DOHH2 (cell line): ENCODE measurements around the gene HSPA9.

Experiments used
- H3F3A ChIP-seq: fragments of 200-600 bp; sonication (generic), shearing (Covaris generic); 2 replicates; pipeline ENCODE4 v1.6.0; 2016; ENCODE audit warnings: antibody characterized with exemption, mild to moderate bottlenecking; ENCODE audit not compliant: control insufficient read depth, insufficient read depth
- H3K27ac ChIP-seq: fragments of 200-600 bp; sonication (generic); 2 replicates; pipeline ENCODE4 v1.5.1; 2014; ENCODE audit warnings: low read depth, mild to moderate bottlenecking, low read length, moderate library complexity
- H3K27me3 ChIP-seq: fragments of 200-600 bp; sonication (generic); 2 replicates; pipeline ENCODE4 v1.6.1; 2014; ENCODE audit warnings: mild to moderate bottlenecking, low read length, mixed read lengths; ENCODE audit not compliant: control insufficient read depth
- H3K36me3 ChIP-seq: fragments of 200-600 bp; sonication (generic); 2 replicates; pipeline ENCODE4 v1.6.1; 2014; ENCODE audit warnings: mild to moderate bottlenecking, low read length, moderate library complexity, mixed read lengths; ENCODE audit not compliant: control insufficient read depth
- H3K4me1 ChIP-seq: fragments of 200-600 bp; sonication (generic); 2 replicates; pipeline ENCODE4 v1.6.1; 2014; ENCODE audit warnings: mild to moderate bottlenecking, low read length, mixed read lengths; ENCODE audit not compliant: control insufficient read depth
- H3K4me2 ChIP-seq: fragments of 200-600 bp; sonication (generic); 2 replicates; pipeline ENCODE4 v1.6.0; 2014; ENCODE audit warnings: mild to moderate bottlenecking, low read length, moderate library complexity
- H3K4me3 ChIP-seq: fragments of 200-600 bp; sonication (generic); 2 replicates; pipeline ENCODE4 v1.5.1; 2014; ENCODE audit warnings: mild to moderate bottlenecking, low read length, mixed read lengths
- H3K79me2 ChIP-seq: fragments of 200-600 bp; sonication (generic); 2 replicates; pipeline ENCODE4 v1.6.1; 2014; ENCODE audit warnings: mild to moderate bottlenecking, low read length, mixed read lengths; ENCODE audit not compliant: control insufficient read depth
- H3K9me2 ChIP-seq: fragments of 200-600 bp; sonication (generic); replicated peaks from 2 replicates; pipeline ENCODE4 v1.6.1; 2014; ENCODE audit warnings: mild to moderate bottlenecking, low read length, mixed read lengths; ENCODE audit not compliant: control insufficient read depth
- H3K9me3 ChIP-seq: fragments of 200-600 bp; sonication (generic); 2 replicates; pipeline ENCODE4 v1.6.1; 2014; ENCODE audit warnings: antibody characterized with exemption, low read length, mixed read lengths; ENCODE audit not compliant: control insufficient read depth, insufficient read depth
- H4K20me1 ChIP-seq: fragments of 200-600 bp; sonication (generic); 2 replicates; pipeline ENCODE4 v1.6.0; 2014; ENCODE audit warnings: low read depth, mild to moderate bottlenecking, antibody characterized with exemption, low read length, moderate library complexity; ENCODE audit not compliant: control insufficient read depth, insufficient read depth
- CTCF ChIP-seq: fragments of 200-600 bp; sonication (generic); IDR thresholded peaks from one replicate; pipeline ENCODE4 v1.5.1; 2014; ENCODE audit warnings: antibody characterized with exemption, mild to moderate bottlenecking, low read depth, low read length; ENCODE audit not compliant: poor library complexity, severe bottlenecking
- EZH2phosphoT487 ChIP-seq: fragments of 200-600 bp; sonication (generic); IDR thresholded peaks from 2 replicates; pipeline ENCODE4 v1.6.1; 2017; ENCODE audit warnings: borderline replicate concordance, mild to moderate bottlenecking, antibody characterized with exemption, low read length, moderate library complexity, mixed read lengths

The HSPA9 gene

GRCh38 chr5:138517437-138517836, 57.8 kb downstream of the HSPA9 start:
- TF ChIP-seq EZH2phosphoT487 (no peak), CTCF (no peak)

GRCh38 chr5:138515556-138516245, 59.5 kb downstream of the HSPA9 start:
- Histone ChIP-seq H3K79me2 (peaks cover 50% of the 10 kb centered on the region), H3K27me3 (no peaks in the 10 kb centered on the region), H3K27ac (no peak overlapping the region), H4K20me1 (peaks cover 15% of the 10 kb centered on the region), H3K4me1 (no peaks in the 10 kb centered on the region), H3K4me3 (no peak overlapping the region), H3K9me2 (no peaks in the 10 kb centered on the region), H3F3A (no peaks in the 10 kb centered on the region), H3K9me3 (no peaks in the 10 kb centered on the region), H3K4me2 (no peak overlapping the region), H3K36me3 (peaks cover 88% of the 10 kb centered on the region)
- TF ChIP-seq EZH2phosphoT487: no peak
- TF ChIP-seq CTCF: no peak

More at GRCh38 chr5:138517437-138517836, 57.8 kb downstream of the HSPA9 start:
- Histone ChIP-seq H3K9me3 (no peaks in the 10 kb centered on the region), H3K4me3 (no peak overlapping the region), H3K4me2 (no peak overlapping the region), H3K36me3 (peaks cover 83% of the 10 kb centered on the region), H3K27ac (no peak overlapping the region), H4K20me1 (peaks cover 15% of the 10 kb centered on the region), H3K79me2 (peaks cover 67% of the 10 kb centered on the region), H3F3A (0 out of 2 replicates have a peak, but pooled peaks cover 3% of the 10 kb centered on the region), H3K27me3 (no peaks in the 10 kb centered on the region), H3K9me2 (no peaks in the 10 kb centered on the region), H3K4me1 (no peaks in the 10 kb centered on the region)

- no peak for TF ChIP-seq EZH2phosphoT487
- no peak for TF ChIP-seq CTCF
- Histone ChIP-seq H3F3A (no peaks in the 10 kb centered on the region), H3K4me1 (no peaks in the 10 kb centered on the region), H3K4me3 (no peak overlapping the region), H3K9me3 (no peaks in the 10 kb centered on the region), H3K36me3 (peaks cover 92% of the 10 kb centered on the region), H3K9me2 (no peaks in the 10 kb centered on the region), H3K79me2 (peaks cover 36% of the 10 kb centered on the region), H3K4me2 (no peak overlapping the region), H3K27ac (no peak overlapping the region), H4K20me1 (0 out of 2 replicates have a peak, but pooled peaks cover 11% of the 10 kb centered on the region), H3K27me3 (no peaks in the 10 kb centered on the region)
Measured at GRCh38 chr5:138514021-138514420, 61.2 kb downstream of the HSPA9 start.
